GM12874 (cell line): ENCODE measurements around the gene SYDE2.

ENCODE experiments used
- TF ChIP-seq, protein P1 (sequence below): IDR thresholded peaks from 2 replicates; pipeline ENCODE4 v1.5.1; 2011; ENCODE audit warnings: low read depth, mild to moderate bottlenecking, control low read depth, low read length, moderate library complexity; ENCODE audit not compliant: insufficient read depth

SYDE2 gene

DNA sequence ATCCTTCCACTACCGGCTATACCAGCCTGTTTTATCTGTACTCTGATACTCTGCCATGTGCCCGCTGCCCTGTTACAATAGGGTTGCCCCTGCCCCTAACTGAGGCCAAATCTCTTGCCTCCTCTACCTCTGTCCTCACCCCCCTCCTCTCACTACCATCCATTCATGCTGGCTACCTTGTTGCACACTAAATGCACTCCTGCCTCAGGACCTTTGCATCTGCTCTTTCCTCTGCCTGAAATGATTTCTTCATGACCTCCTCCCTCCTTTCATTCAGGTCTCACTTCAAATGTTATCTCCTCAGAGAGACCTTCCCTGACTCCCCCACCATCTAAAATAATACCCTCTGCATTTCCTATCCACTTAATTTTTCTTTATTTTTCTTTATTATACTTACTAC, 7.7 kb upstream of the SYDE2 start:
- TF ChIP-seq, protein P1, sequence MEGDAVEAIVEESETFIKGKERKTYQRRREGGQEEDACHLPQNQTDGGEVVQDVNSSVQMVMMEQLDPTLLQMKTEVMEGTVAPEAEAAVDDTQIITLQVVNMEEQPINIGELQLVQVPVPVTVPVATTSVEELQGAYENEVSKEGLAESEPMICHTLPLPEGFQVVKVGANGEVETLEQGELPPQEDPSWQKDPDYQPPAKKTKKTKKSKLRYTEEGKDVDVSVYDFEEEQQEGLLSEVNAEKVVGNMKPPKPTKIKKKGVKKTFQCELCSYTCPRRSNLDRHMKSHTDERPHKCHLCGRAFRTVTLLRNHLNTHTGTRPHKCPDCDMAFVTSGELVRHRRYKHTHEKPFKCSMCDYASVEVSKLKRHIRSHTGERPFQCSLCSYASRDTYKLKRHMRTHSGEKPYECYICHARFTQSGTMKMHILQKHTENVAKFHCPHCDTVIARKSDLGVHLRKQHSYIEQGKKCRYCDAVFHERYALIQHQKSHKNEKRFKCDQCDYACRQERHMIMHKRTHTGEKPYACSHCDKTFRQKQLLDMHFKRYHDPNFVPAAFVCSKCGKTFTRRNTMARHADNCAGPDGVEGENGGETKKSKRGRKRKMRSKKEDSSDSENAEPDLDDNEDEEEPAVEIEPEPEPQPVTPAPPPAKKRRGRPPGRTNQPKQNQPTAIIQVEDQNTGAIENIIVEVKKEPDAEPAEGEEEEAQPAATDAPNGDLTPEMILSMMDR = no peak

DNA sequence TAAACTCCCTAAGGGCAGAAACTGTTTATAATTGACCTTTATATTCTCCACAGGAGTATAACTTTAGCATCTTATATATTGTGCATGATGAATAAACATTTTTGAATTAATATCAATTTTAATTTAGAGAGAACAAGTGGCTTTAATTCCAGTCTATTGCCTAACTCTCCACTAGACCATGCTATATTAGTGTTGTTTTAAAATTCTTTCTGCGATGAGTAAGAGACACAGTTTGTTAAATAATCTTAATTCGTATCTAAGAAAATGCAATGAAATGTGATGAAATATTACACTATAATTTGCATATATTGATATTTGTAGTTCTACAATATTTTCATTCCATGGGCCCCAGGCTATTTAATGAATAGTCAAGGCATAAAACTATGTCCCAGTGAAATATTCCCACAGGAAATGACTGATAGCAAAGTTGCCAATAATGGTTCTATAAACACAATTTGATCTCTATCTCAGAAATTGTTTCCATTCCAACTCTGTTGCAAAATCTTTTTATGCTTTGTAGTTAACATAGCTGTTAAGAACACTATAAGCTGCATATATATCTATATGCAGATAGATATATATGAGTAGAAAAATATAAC, 2.9 kb upstream of the SYDE2 start:
- TF ChIP-seq, protein P1 = no peak

DNA sequence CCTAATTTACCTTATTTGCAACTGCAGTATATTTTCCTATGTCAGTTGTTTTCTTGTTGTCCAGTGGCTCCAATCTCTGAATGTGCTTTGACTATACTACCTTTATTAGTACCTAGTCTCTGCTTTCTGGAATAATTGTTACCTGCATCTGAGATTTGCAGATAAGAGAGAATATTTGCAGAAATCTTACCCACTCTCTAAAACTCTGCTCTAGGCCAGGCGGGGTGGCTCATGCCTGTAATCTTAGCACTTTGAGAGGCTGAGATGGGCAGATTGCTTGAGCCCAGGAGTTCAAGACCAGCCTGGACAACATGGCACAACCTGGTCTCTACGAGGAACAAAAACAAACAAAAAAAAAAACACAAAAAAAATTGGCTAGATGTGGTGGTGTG, 2.0 kb upstream of the SYDE2 start:
- TF ChIP-seq, protein P1 = no peak

DNA sequence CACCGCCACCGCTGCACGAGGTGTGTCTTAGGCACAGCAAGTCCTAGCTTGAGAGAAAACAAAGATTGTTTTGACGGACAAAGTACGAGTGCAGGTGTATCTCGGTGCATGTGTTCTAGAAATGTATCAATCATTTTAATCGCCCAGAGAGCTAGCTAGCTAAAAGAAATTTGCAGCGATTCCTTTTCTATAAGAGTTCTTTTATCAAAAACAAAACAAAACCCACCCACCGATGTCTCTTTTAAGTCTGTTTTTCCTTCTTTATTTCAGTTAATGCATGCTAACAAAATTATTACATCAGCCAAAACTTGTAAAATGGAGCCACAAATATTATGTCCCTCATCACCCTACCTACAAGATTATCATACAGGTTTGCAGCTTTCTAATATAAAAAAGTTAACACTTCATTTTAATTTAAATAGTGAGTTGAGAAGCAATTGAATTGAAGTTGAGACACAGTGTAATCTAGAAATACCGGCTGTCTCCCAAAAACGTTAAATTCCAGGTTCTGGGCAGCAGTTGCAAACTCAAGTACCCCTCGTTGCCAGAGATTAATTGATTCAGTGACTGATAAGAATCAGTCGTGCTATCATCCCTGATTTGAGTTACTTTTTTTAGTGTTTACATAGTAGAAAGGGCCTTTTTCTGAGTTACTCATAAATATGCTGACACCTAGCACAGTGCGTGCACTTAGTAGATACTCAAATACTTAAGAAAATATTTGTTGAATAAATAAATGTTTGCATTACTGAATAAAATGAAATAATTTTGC, 1.5 kb upstream of the SYDE2 start:
- TF ChIP-seq, protein P1 = no peak

DNA sequence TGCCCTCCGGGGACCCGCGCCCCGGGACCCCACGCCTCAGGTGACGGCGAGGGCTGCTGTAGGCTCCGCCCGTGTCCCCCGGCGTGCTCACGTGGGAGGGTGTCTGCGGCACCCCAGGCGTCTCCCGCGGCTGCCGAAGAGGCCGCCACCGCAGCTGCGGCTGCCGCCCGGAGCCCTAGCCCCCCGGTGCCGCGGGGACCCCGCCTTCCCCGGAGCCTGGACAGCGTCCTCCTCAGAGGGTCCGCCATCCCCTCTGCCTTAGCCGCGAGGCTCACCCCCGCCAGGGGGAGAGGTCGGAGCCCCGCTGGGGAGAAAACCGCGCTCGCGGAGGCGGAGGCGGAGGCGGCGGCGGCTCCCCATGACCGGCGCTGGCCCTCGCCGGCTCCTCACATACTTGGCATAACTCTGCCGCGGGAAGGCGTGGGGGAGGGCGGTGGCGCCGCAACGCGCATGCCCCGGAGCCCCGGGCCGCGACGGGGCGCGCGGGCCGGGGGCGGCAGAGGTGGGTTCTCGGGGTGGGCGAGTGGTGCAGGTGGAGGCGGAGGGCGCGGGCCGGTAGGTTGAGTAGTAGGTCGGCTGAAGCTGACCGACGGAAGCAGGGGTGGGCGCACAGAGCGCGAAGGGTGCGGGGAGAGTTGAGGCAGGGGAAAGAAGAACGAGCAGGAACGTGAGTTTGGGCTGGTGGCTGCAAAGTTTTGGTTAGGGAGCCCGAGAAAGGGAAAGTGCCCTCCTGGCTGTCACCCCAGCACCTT, 700 bp upstream of the SYDE2 start:
- TF ChIP-seq, protein P1 = no peak

DNA sequence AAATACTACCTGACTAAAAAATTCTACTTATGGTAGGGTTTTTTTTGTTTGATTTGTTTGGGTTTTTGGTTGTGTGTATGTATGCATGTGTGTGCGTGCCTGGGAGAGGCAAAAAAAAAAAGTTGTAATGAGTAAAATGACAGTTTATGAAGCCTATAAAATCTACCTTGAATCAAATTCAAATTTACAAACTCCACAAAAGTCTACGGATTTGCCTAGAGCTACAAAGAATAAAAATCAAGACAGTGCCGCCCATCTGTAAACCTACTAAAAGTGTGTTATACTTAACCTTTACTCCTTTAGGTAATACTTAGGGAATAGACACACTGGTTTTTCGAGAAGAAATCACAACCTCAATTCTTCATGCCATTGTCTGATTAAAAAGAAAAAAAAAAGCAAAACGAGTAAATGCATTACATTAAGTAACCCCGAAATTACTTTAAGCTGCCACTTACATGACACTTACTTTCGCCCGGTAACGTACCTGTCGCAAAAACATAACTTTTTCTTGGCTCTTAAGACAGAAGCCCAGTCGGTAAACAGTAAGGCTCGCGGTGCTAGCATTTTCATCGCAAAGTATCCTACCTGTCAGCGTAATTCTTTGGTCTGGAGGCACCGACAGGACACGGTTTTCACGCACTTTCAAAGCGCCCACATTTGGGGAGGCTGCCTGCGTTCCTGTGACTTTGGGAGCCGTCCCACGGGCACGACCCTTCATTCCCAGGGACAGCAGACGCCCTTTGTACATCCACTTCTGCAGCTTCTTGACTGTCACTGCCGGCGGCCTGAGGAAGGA, 951 bp downstream of the SYDE2 start:
- TF ChIP-seq, protein P1 = no peak

DNA sequence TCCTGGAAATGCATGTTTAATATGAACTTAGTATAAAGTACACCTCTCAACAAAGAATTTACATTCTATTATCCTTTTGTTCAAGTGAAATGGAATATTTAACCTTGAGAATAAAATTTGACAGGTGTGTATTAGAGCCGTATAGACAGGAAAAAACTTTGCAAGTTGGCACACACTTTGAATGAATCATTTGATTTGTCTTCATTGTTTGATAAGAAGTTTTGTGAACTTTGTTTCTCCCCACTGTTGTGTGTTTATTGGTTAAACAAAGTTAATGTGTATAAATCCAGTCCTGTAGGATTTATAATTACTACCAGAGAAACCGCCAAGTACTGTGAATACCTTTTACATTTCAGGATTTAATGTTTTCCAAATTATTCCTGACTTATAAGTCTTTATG, 2.0 kb downstream of the SYDE2 start:
- TF ChIP-seq, protein P1 = no peak
